ENCODE measurements around the gene TAS2R3.

The TAS2R3 gene

DNA sequence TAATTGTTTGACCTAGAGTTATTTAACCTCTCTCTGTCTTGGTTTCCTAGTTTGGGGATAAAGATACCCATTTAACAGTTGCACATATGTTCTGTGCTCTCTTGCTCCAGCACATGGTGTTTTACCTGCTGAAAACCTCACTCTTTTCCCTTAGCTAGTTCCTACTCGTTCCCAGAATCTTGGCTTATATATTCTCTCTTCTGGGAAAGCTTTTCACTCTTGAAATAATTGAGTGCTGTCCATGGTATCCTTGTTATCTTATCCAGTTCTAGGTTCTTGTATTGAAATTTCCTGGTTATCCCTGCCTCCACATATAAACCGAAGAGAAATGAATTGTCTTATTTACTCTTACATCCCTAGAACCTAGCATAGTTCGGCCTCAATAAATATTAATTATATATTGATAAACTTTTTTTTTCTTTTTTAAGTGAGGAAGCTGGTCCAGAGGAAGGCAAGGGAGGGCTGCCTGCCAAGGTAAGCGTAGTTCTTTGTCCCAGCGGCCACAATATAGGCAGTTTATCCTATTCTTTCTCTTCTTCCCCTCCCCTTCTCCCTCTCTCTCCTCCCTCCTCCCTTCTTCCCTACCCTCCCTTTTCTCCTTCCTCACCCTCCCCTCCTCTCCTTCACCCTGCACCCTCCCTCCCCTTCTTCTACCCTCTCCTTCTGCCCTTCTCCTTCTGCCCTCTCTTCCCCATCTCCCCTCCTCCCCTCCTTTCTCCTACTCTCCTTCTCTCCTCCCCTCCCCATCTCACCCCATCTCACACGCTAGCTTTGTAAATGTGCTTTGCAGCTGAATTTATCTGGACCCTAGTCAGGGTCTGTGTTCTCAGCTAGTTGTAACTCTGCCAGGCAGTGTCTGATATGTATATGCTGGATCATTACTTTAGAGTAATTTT lies 47.9 kb upstream of the TAS2R3 start:
- Histone ChIP-seq H3K27me3 (ENCODE audit: low read length) (no peaks in the 10 kb centered on the region), H3K79me2 (ENCODE audit: insufficient read depth, low read length) (no peaks in the 10 kb centered on the region), H3F3A (ENCODE audit: insufficient read depth) (no peaks in the 10 kb centered on the region), H3K36me3 (ENCODE audit: low read length) (no peaks in the 10 kb centered on the region), H4K20me1 (ENCODE audit: low read depth, low read length) (no peaks in the 10 kb centered on the region), H3K27ac (ENCODE audit: low read depth, low read length) (no peak overlapping the region), H2AFZ (ENCODE audit: low read depth, low read length, severe bottlenecking) (no peak overlapping the region), H3K9ac (ENCODE audit: low read length) (no peak overlapping the region), H3K9me2 (replicated peaks; ENCODE audit: insufficient read depth, low read length) (no peaks in the 10 kb centered on the region), H3K4me2 (ENCODE audit: low read depth, low read length, poor library complexity, severe bottlenecking) (no peak overlapping the region), H3K4me3 (ENCODE audit: insufficient read depth, low read length, poor library complexity, severe bottlenecking) (no peak overlapping the region), H3K9me3 (ENCODE audit: insufficient read depth, low read length) (no peaks in the 10 kb centered on the region)
- TF ChIP-seq EZH2phosphoT487 (conservative IDR thresholded peaks at IDR 0.05; ENCODE audit: low read length) (no peak), CTCF (IDR thresholded peaks at IDR 0.05; ENCODE audit: insufficient read depth, low read length, poor library complexity, severe bottlenecking) (no peak)

GRCh38 chr7:141717450-141717849 lies 46.4 kb upstream of the TAS2R3 start:
- Histone ChIP-seq H3K4me2 (ENCODE audit: low read depth, low read length, poor library complexity, severe bottlenecking) (no peak overlapping the region), H3K4me3 (ENCODE audit: insufficient read depth, low read length, poor library complexity, severe bottlenecking) (no peak overlapping the region), H3K79me2 (ENCODE audit: insufficient read depth, low read length) (no peaks in the 10 kb centered on the region), H3K36me3 (ENCODE audit: low read length) (no peaks in the 10 kb centered on the region), H4K20me1 (ENCODE audit: low read depth, low read length) (no peaks in the 10 kb centered on the region), H3K9ac (ENCODE audit: low read length) (no peak overlapping the region), H3K27ac (ENCODE audit: low read depth, low read length) (no peak overlapping the region), H3K27me3 (ENCODE audit: low read length) (no peaks in the 10 kb centered on the region), H2AFZ (ENCODE audit: low read depth, low read length, severe bottlenecking) (no peak overlapping the region), H3K9me2 (replicated peaks; ENCODE audit: insufficient read depth, low read length) (no peaks in the 10 kb centered on the region), H3K9me3 (ENCODE audit: insufficient read depth, low read length) (no peaks in the 10 kb centered on the region), H3F3A (ENCODE audit: insufficient read depth) (no peaks in the 10 kb centered on the region)
- TF ChIP-seq CTCF (IDR thresholded peaks at IDR 0.05; ENCODE audit: insufficient read depth, low read length, poor library complexity, severe bottlenecking), result no peak
- TF ChIP-seq EZH2phosphoT487 (conservative IDR thresholded peaks at IDR 0.05; ENCODE audit: low read length), result no peak

DNA sequence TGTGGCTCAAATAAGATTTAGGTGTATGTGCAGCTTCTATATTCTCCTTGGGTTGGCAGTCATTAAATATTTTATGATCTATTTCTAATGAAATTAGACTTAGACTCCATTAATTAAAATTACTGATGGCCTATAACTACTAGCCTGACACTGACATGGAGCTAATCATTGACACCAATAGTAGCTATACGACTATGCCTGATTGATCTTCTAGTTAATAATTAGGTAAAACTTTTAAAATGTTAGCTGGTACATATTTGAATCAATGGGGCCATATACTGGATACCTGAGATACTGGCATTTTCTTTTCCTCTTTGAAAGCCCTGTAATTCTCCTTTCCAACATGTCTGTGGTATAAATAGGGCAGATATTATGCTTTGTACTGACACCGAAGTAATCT lies 41.4 kb upstream of the TAS2R3 start:
- Histone ChIP-seq H3K9me3 (ENCODE audit: insufficient read depth, low read length) (no peaks in the 10 kb centered on the region), H3K27ac (ENCODE audit: low read depth, low read length) (no peak overlapping the region), H3K27me3 (ENCODE audit: low read length) (no peaks in the 10 kb centered on the region), H3F3A (ENCODE audit: insufficient read depth) (no peaks in the 10 kb centered on the region), H3K79me2 (ENCODE audit: insufficient read depth, low read length) (no peaks in the 10 kb centered on the region), H4K20me1 (ENCODE audit: low read depth, low read length) (no peaks in the 10 kb centered on the region), H3K9me2 (replicated peaks; ENCODE audit: insufficient read depth, low read length) (no peaks in the 10 kb centered on the region), H3K36me3 (ENCODE audit: low read length) (no peaks in the 10 kb centered on the region), H3K4me2 (ENCODE audit: low read depth, low read length, poor library complexity, severe bottlenecking) (no peak overlapping the region), H2AFZ (ENCODE audit: low read depth, low read length, severe bottlenecking) (no peak overlapping the region), H3K9ac (ENCODE audit: low read length) (no peak overlapping the region), H3K4me3 (ENCODE audit: insufficient read depth, low read length, poor library complexity, severe bottlenecking) (no peak overlapping the region)
- TF ChIP-seq EZH2phosphoT487 (conservative IDR thresholded peaks at IDR 0.05; ENCODE audit: low read length) (no peak), CTCF (IDR thresholded peaks at IDR 0.05; ENCODE audit: insufficient read depth, low read length, poor library complexity, severe bottlenecking) (no peak)
